ENCODE data around the gene LAMA4. TPM values are rescaled to one million over a fixed set of nuclear protein-coding genes. Genes with fewer than 3 reads are reported as not detected.

The LAMA4 gene
- total RNA-seq, 1 donor from 2014 or later, result 0.56 TPM

- Histone ChIP-seq H2AFZ (replicated peaks) (no peak overlapping the region), H3K27ac (no peak overlapping the region), H3K79me2 (ENCODE audit: low read depth) (no peaks in the 10 kb centered on the region), H3K9me3 (ENCODE audit: low read depth) (no peaks in the 10 kb centered on the region), H4K20me1 (ENCODE audit: low read depth) (no peaks in the 10 kb centered on the region), H3K27me3 (no peaks in the 10 kb centered on the region), H3K4me1 (peaks cover 2% of the 10 kb centered on the region), H3K9ac (no peak overlapping the region), H3K36me3 (no peaks in the 10 kb centered on the region), H3K4me3 (no peak overlapping the region), H3F3A (ENCODE audit: low read depth) (no peaks in the 10 kb centered on the region), H3K4me2 (no peak overlapping the region)
- no peak for DNase-seq (ENCODE audit: low spot score)
- H3K27ac Mint-ChIP-seq, result no peak overlapping the region
- no peak for TF ChIP-seq EZH2 (IDR thresholded peaks at IDR 0.05)
- no peak for TF ChIP-seq EZH2phosphoT487 (IDR thresholded peaks at IDR 0.05)
- no peak for TF ChIP-seq CTCF (IDR thresholded peaks at IDR 0.05)
- H3K9me3 Mint-ChIP-seq, result peaks cover 3% of the 10 kb centered on the region
- peaks cover 20% of the 10 kb centered on the region for H3K4me1 Mint-ChIP-seq
- no peak overlapping the region for H3K4me3 Mint-ChIP-seq
- no peaks in the 10 kb centered on the region for H3K36me3 Mint-ChIP-seq
- peaks cover 9% of the 10 kb centered on the region for H3K27me3 Mint-ChIP-seq (ENCODE audit: insufficient read depth, low read depth)
Measured at GRCh38 chr6:112283621-112284020, 29.3 kb upstream of the LAMA4 start.

GRCh38 chr6:112281821-112282615 lies 27.7 kb upstream of the LAMA4 start:
- Histone ChIP-seq H3K4me3 (no peak overlapping the region), H2AFZ (replicated peaks) (no peak overlapping the region), H4K20me1 (ENCODE audit: low read depth) (no peaks in the 10 kb centered on the region), H3K9me3 (ENCODE audit: low read depth) (no peaks in the 10 kb centered on the region), H3F3A (ENCODE audit: low read depth) (no peaks in the 10 kb centered on the region), H3K36me3 (no peaks in the 10 kb centered on the region), H3K79me2 (ENCODE audit: low read depth) (no peaks in the 10 kb centered on the region), H3K4me1 (peaks cover 2% of the 10 kb centered on the region), H3K27ac (no peak overlapping the region), H3K9ac (no peak overlapping the region), H3K27me3 (no peaks in the 10 kb centered on the region), H3K4me2 (no peak overlapping the region)
- H3K4me1 Mint-ChIP-seq, result peaks cover 20% of the 10 kb centered on the region
- no peak overlapping the region for H3K27ac Mint-ChIP-seq
- H3K36me3 Mint-ChIP-seq, result no peaks in the 10 kb centered on the region
- TF ChIP-seq EZH2phosphoT487 (IDR thresholded peaks at IDR 0.05) (no peak), EZH2 (IDR thresholded peaks at IDR 0.05) (no peak), CTCF (IDR thresholded peaks at IDR 0.05) (peak; percentile 16)
- H3K9me3 Mint-ChIP-seq, result peaks cover 3% of the 10 kb centered on the region
- peak; percentile 50 for DNase-seq (ENCODE audit: low spot score)
- peak overlapping the region; percentile 1 for H3K4me3 Mint-ChIP-seq
- H3K27me3 Mint-ChIP-seq (ENCODE audit: insufficient read depth, low read depth), result peaks cover 9% of the 10 kb centered on the region

- Mint-ChIP-seq H3K4me3 (no peak overlapping the region), H3K27me3 (ENCODE audit: insufficient read depth, low read depth) (peaks cover 9% of the 10 kb centered on the region), H3K9me3 (peaks cover 3% of the 10 kb centered on the region), H3K36me3 (no peaks in the 10 kb centered on the region), H3K4me1 (peaks cover 20% of the 10 kb centered on the region), H3K27ac (no peak overlapping the region)
- no peak overlapping the region for H3K4me3 ChIP-seq
- no peak overlapping the region for H3K9ac ChIP-seq
- no peaks in the 10 kb centered on the region for H3K79me2 ChIP-seq (ENCODE audit: low read depth)
- DNase-seq (ENCODE audit: low spot score), result no peak
- TF ChIP-seq CTCF (IDR thresholded peaks at IDR 0.05), result no peak
- no peak for TF ChIP-seq EZH2 (IDR thresholded peaks at IDR 0.05)
- TF ChIP-seq EZH2phosphoT487 (IDR thresholded peaks at IDR 0.05), result no peak
- no peaks in the 10 kb centered on the region for H3K27me3 ChIP-seq
- no peak overlapping the region for H3K27ac ChIP-seq
- peaks cover 2% of the 10 kb centered on the region for H3K4me1 ChIP-seq
- no peaks in the 10 kb centered on the region for H4K20me1 ChIP-seq (ENCODE audit: low read depth)
- no peak overlapping the region for H3K4me2 ChIP-seq
- no peaks in the 10 kb centered on the region for H3F3A ChIP-seq (ENCODE audit: low read depth)
- H3K36me3 ChIP-seq, result no peaks in the 10 kb centered on the region
- peak overlapping the region; percentile 90 for H2AFZ ChIP-seq (replicated peaks)
- no peaks in the 10 kb centered on the region for H3K9me3 ChIP-seq (ENCODE audit: low read depth)
Measured at GRCh38 chr6:112279031-112279935, 24.9 kb upstream of the LAMA4 start.

Measured in neural progenitor cell (in vitro differentiated cells).